ENCODE measurements around the gene CARMIL1. TPM values are rescaled to one million over a fixed set of nuclear protein-coding genes. Genes with fewer than 3 reads are reported as not detected.
"Not testable (repeated sequence)": the region's sequence is repeated elsewhere in the genome, so short reads cannot be mapped to it uniquely, and the experiment has no call there.

The CARMIL1 gene
- total and polyA plus RNA-seq, 4 experiments from 2014 or later = 0.08 to 3.5 (median 2.4) TPM

DNA sequence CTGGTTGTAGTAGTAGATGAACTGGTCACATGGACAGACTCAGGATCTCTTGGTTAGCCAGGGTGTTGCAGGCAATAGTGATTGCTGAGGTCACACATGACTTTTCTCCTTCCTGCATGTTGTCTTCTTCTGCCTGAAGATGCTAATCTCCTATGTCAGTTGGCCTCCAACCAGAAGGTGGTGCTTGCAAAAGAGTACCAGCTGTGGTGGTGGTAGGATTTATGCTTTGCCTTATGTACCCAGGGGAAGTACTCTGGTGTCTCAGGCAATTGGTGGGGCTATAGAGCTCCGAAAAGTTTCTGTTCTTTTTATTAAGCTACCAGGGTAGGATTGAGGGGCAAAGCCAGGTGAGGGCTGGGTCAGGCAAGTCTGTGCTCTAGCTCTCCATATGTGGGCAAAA lies 98.5 kb downstream of the CARMIL1 start:
- Mint-ChIP-seq H3K27me3 (peaks cover 0 to 2% of the 10 kb centered on the region in 2 donors), H3K36me3 (peaks cover 7 to 12% of the 10 kb centered on the region in 2 donors), H3K27ac (no peak overlapping the region), H3K4me1 (peaks cover 1 to 42% (median 9%) of the 10 kb centered on the region in 4 donors), H3K4me3 (no peak overlapping the region), H3K9me3 (peaks cover 6 to 25% (median 20%) of the 10 kb centered on the region in 8 donors)
- ChIA-PET POLR2A (ENCODE audit: partially characterized antibody) (no interaction called here), CTCF (ENCODE audit: partially characterized antibody) (no interaction called here)
- intact Hi-C loops (cut with micrococcal nuclease) = no loop called here
- Histone ChIP-seq H3K36me3 (ENCODE audit: insufficient read depth, low read length) (no peaks in the 10 kb centered on the region), H3K27me3 (ENCODE audit: insufficient read depth, low read length) (no peaks in the 10 kb centered on the region), H3K9me3 (ENCODE audit: control insufficient read depth in 1 of 2, low read length in 2 of 2) (no peaks in the 10 kb centered on the region), H3K4me3 (ENCODE audit: low read length in 2 of 2) (no peak overlapping the region), H3K27ac (ENCODE audit: low read depth, low read length) (no peak overlapping the region), H3K4me1 (ENCODE audit: insufficient read depth, low read length) (no peaks in the 10 kb centered on the region)
- DNase-seq = no peak

DNA sequence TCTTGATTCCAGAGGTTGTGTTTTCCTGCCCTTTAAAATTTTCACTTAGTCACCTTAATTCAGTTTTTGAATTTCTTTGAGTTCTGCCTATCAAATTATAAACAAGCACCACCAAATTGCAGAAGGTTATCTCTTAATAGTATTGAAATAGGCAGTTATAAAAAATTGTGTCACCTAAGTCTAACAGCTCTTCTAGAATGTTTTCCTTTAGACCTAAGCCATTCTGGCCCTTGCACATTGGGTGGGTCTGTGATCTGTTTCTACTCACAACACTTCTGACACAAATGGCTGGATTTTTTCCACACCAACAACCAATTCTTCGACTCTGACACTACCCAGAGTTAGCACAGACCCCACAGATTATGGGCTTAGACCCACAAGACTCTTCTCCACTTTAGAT lies 101.9 kb downstream of the CARMIL1 start:
- no peaks in the 10 kb centered on the region for H3K36me3 ChIP-seq (ENCODE audit: insufficient read depth, low read length)
- Mint-ChIP-seq H3K9me3 (peaks cover 0 to 5% (median 2%) of the 10 kb centered on the region in 8 donors), H3K27ac (no peak overlapping the region), H3K27me3 (peaks cover 0 to 2% of the 10 kb centered on the region in 2 donors), H3K36me3 (peaks cover 0 to 2% of the 10 kb centered on the region in 2 donors), H3K4me1 (peaks cover 0 to 23% (median 2%) of the 10 kb centered on the region in 4 donors), H3K4me3 (no peak overlapping the region)
- ChIA-PET POLR2A (ENCODE audit: partially characterized antibody) (no interaction called here), CTCF (ENCODE audit: partially characterized antibody) (no interaction called here)
- intact Hi-C loops (cut with micrococcal nuclease) = no loop called here
- no peaks in the 10 kb centered on the region for H3K27me3 ChIP-seq (ENCODE audit: insufficient read depth, low read length)
- H3K4me3 ChIP-seq (ENCODE audit: low read length in 2 of 2) = no peak overlapping the region
- DNase-seq = no peak
- no peaks in the 10 kb centered on the region for H3K4me1 ChIP-seq (ENCODE audit: insufficient read depth, low read length)
- no peaks in the 10 kb centered on the region for H3K9me3 ChIP-seq (ENCODE audit: control insufficient read depth in 1 of 2, low read length in 2 of 2)
- no peak overlapping the region for H3K27ac ChIP-seq (ENCODE audit: low read depth, low read length)

DNA sequence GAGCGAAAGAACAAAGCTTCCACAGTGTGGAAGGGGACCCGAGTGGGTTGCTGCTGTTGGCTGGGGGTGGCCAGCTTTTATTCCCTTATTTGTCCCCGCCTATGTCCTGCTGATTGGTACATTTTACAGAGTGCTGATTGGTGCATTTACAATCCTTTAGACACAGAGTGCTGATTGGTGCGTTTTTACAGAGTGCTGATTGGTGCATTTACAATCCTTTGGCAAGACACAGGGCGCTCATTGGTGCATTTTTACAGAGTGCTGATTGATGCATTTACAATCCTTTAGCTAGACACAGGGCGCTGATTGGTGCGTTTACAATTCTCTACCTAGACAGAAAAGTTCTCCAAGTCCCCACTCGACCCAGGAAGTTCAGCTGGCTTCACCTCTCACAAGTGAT lies 103.3 kb downstream of the CARMIL1 start:
- H3K27me3 Mint-ChIP-seq; CTCF ChIA-PET (ENCODE audit: partially characterized antibody); H3K36me3 ChIP-seq (ENCODE audit: insufficient read depth, low read length); H3K4me3 Mint-ChIP-seq; H3K9me3 ChIP-seq (ENCODE audit: control insufficient read depth in 1 of 2, low read length in 2 of 2); H3K36me3 Mint-ChIP-seq; DNase-seq; H3K27me3 ChIP-seq (ENCODE audit: insufficient read depth, low read length); intact Hi-C loops (cut with micrococcal nuclease); H3K27ac ChIP-seq (ENCODE audit: low read depth, low read length); POLR2A ChIA-PET (ENCODE audit: partially characterized antibody); H3K27ac Mint-ChIP-seq; H3K9me3 Mint-ChIP-seq; H3K4me3 ChIP-seq (ENCODE audit: low read length in 2 of 2); H3K4me1 ChIP-seq (ENCODE audit: insufficient read depth, low read length): not testable (repeated sequence)
- H3K4me1 Mint-ChIP-seq = peaks cover 0 to 17% (median 4%) of the 10 kb centered on the region in 4 donors

DNA sequence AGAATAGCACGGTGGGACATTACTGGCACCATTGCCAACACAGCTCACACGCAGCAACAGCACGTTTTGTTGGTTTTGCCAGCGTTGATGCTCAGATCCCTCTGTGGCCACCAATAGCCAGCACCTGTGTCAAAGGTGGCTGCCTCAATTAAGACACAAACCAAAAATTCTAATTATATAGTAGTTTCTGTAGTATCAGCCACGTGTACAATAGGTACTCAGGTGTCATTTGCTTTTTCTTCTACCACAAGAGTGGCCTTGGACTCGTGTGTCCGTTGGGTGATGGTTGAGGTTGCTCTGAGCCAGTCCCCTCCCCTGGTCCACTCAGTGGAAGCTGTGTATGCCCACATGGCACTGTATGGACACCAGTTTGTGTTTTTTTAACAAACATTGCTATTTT lies 105.1 kb downstream of the CARMIL1 start:
- no peak overlapping the region for H3K27ac Mint-ChIP-seq
- H3K4me1 Mint-ChIP-seq = peaks cover 0 to 9% (median 5%) of the 10 kb centered on the region in 4 donors
- H3K4me3 Mint-ChIP-seq = no peak overlapping the region
- Histone ChIP-seq H3K27me3 (ENCODE audit: insufficient read depth, low read length) (no peaks in the 10 kb centered on the region), H3K9me3 (ENCODE audit: control insufficient read depth in 1 of 2, low read length in 2 of 2) (no peaks in the 10 kb centered on the region), H3K27ac (ENCODE audit: low read depth, low read length) (no peak overlapping the region), H3K36me3 (ENCODE audit: insufficient read depth, low read length) (no peaks in the 10 kb centered on the region), H3K4me1 (ENCODE audit: insufficient read depth, low read length) (no peaks in the 10 kb centered on the region), H3K4me3 (ENCODE audit: low read length in 2 of 2) (no peak overlapping the region)
- DNase-seq = no peak
- ChIA-PET CTCF (ENCODE audit: partially characterized antibody) (no interaction called here), POLR2A (ENCODE audit: partially characterized antibody) (no interaction called here)
- intact Hi-C loops (cut with micrococcal nuclease) = no loop called here
- no peaks in the 10 kb centered on the region for H3K27me3 Mint-ChIP-seq
- H3K9me3 Mint-ChIP-seq = peaks cover 0 to 5% (median 0%) of the 10 kb centered on the region in 8 donors
- no peaks in the 10 kb centered on the region for H3K36me3 Mint-ChIP-seq

DNA sequence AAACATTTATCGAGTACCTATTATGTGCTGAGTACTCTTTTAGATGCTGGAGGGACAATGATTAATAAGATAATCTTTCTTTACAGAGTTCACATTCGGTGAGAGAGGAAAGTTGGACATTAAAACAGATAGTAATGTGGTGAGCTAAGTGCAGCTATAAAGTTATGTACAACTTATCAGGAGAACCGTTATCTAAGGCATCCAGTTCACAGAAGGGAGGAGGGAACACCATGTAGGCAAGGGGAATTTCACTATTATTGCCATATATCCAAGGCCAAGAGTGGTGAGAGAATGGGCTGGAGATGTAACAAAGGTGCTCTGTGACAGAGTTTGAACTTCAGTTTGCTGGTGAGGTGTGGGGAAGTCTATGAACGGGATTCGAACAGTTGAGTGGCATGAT lies 105.8 kb downstream of the CARMIL1 start:
- H3K4me1 ChIP-seq (ENCODE audit: insufficient read depth, low read length) = no peaks in the 10 kb centered on the region
- POLR2A ChIA-PET (ENCODE audit: partially characterized antibody) = interaction anchor here (0.8 kb wide), 1 partner anchor 20 kb away, joined by 3 read pairs; no protein-coding TSS in a partner anchor
- H3K27me3 ChIP-seq (ENCODE audit: insufficient read depth, low read length) = no peaks in the 10 kb centered on the region
- H3K36me3 ChIP-seq (ENCODE audit: insufficient read depth, low read length) = no peaks in the 10 kb centered on the region
- no peaks in the 10 kb centered on the region for H3K36me3 Mint-ChIP-seq
- H3K4me1 Mint-ChIP-seq = peaks cover 0 to 11% (median 3%) of the 10 kb centered on the region in 4 donors
- peaks cover 0 to 5% (median 0%) of the 10 kb centered on the region in 8 donors for H3K9me3 Mint-ChIP-seq
- peak overlapping the region in 1 of 7 donors; percentile 32 for H3K27ac Mint-ChIP-seq
- H3K27ac ChIP-seq (ENCODE audit: low read depth, low read length) = no peak overlapping the region
- CTCF ChIA-PET (ENCODE audit: partially characterized antibody) = no interaction called here
- no peak for DNase-seq
- H3K9me3 ChIP-seq (ENCODE audit: control insufficient read depth in 1 of 2, low read length in 2 of 2) = no peaks in the 10 kb centered on the region
- no peak overlapping the region for H3K4me3 ChIP-seq (ENCODE audit: low read length in 2 of 2)
- intact Hi-C loops (cut with micrococcal nuclease) = no loop called here
- H3K27me3 Mint-ChIP-seq = no peaks in the 10 kb centered on the region
- H3K4me3 Mint-ChIP-seq = peak overlapping the region in 1 of 8 donors; percentile 0

DNA sequence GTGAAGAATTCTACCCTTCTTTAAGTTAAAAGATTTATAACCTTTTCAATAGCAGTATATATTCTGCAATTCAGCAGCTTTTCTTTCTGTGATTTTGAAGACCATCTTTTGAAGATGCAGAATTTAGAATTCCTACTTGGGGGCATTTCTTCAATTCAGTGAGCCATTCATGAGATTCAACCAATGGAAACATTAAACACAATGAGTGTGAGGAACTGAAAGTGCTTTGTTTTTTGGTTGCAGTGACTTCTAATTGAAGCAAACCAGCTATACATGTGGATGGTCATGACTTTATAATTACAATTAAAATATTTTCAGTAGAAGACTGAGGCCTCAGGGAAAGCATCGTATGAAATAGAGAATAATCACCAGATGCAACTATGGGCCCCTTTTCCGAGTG lies 108.3 kb downstream of the CARMIL1 start:
- Histone ChIP-seq H3K9me3 (ENCODE audit: control insufficient read depth in 1 of 2, low read length in 2 of 2) (no peaks in the 10 kb centered on the region), H3K27ac (ENCODE audit: low read depth, low read length) (no peak overlapping the region), H3K4me3 (ENCODE audit: low read length in 2 of 2) (no peak overlapping the region), H3K4me1 (ENCODE audit: insufficient read depth, low read length) (no peaks in the 10 kb centered on the region), H3K36me3 (ENCODE audit: insufficient read depth, low read length) (no peaks in the 10 kb centered on the region), H3K27me3 (ENCODE audit: insufficient read depth, low read length) (no peaks in the 10 kb centered on the region)
- ChIA-PET CTCF (ENCODE audit: partially characterized antibody) (no interaction called here), POLR2A (ENCODE audit: partially characterized antibody) (no interaction called here)
- no peaks in the 10 kb centered on the region for H3K36me3 Mint-ChIP-seq
- H3K4me1 Mint-ChIP-seq = peaks cover 0 to 11% (median 3%) of the 10 kb centered on the region in 4 donors
- peaks cover 0 to under 1% (median 0%) of the 10 kb centered on the region in 8 donors for H3K9me3 Mint-ChIP-seq
- intact Hi-C loops (cut with micrococcal nuclease) = no loop called here
- H3K27ac Mint-ChIP-seq = no peak overlapping the region
- peaks cover 0 to 1% of the 10 kb centered on the region in 2 donors for H3K27me3 Mint-ChIP-seq
- DNase-seq = no peak
- H3K4me3 Mint-ChIP-seq = no peak overlapping the region

DNA sequence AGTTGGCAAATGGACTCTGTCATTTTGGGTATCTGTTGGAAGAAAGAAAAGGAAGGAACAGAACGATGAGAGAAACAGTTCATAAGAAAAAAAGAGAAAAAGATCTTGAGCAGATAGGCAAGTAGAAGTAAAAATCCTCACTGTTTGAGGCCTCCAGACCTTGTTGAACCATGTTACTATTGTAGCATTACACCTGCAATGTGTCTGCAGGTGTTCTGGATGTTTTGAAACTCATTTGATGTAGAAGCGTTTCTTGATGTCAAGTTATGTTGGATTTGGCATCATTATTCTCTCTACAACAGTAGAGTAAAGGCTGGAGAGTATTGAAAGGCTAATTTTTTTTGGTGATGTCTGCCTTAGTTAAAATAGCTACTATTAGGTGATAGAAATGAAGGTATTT lies 108.7 kb downstream of the CARMIL1 start:
- Mint-ChIP-seq H3K27ac (peak overlapping the region in 1 of 7 donors; percentile 43), H3K27me3 (peaks cover 0 to 1% of the 10 kb centered on the region in 2 donors), H3K4me1 (peaks cover 0 to 11% (median 3%) of the 10 kb centered on the region in 4 donors), H3K36me3 (no peaks in the 10 kb centered on the region), H3K4me3 (no peak overlapping the region), H3K9me3 (no peaks in the 10 kb centered on the region)
- Histone ChIP-seq H3K4me3 (ENCODE audit: low read length in 2 of 2) (no peak overlapping the region), H3K27ac (ENCODE audit: low read depth, low read length) (no peak overlapping the region), H3K27me3 (ENCODE audit: insufficient read depth, low read length) (no peaks in the 10 kb centered on the region), H3K9me3 (ENCODE audit: control insufficient read depth in 1 of 2, low read length in 2 of 2) (no peaks in the 10 kb centered on the region), H3K4me1 (ENCODE audit: insufficient read depth, low read length) (no peaks in the 10 kb centered on the region), H3K36me3 (ENCODE audit: insufficient read depth, low read length) (no peaks in the 10 kb centered on the region)
- ChIA-PET POLR2A (ENCODE audit: partially characterized antibody) (no interaction called here), CTCF (ENCODE audit: partially characterized antibody) (no interaction called here)
- DNase-seq = no peak
- intact Hi-C loops (cut with micrococcal nuclease) = no loop called here

DNA sequence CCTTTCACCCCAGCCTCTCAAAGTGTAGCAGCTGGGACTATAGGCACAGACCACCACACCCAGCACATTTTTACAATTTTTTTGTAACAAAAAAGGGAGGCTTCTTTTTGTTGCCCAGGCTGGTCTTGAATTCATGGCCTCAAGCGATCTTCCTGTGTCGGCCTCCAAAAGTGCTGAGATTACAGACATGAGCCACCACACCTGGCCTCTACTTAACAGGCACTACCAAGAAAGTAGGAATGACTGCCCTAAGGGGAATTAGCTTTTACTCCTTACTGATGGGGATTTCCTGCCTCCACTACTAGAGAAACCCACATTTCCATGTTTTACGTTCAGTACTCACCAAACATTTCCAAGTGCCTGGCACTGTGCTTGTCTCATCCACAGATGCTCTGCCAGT lies 109.6 kb downstream of the CARMIL1 start:
- no peaks in the 10 kb centered on the region for H3K27me3 ChIP-seq (ENCODE audit: insufficient read depth, low read length)
- H3K4me1 ChIP-seq (ENCODE audit: insufficient read depth, low read length) = no peaks in the 10 kb centered on the region
- H3K9me3 ChIP-seq (ENCODE audit: control insufficient read depth in 1 of 2, low read length in 2 of 2) = no peaks in the 10 kb centered on the region
- no peak overlapping the region for H3K4me3 ChIP-seq (ENCODE audit: low read length in 2 of 2)
- CTCF ChIA-PET (ENCODE audit: partially characterized antibody) = no interaction called here
- Mint-ChIP-seq H3K27ac (no peak overlapping the region), H3K27me3 (peaks cover 0 to 1% of the 10 kb centered on the region in 2 donors), H3K9me3 (no peaks in the 10 kb centered on the region), H3K4me1 (peaks cover 0 to 11% (median 3%) of the 10 kb centered on the region in 4 donors), H3K36me3 (no peaks in the 10 kb centered on the region), H3K4me3 (no peak overlapping the region)
- intact Hi-C loops (cut with micrococcal nuclease) = no loop called here
- DNase-seq = no peak
- POLR2A ChIA-PET (ENCODE audit: partially characterized antibody) = no interaction called here
- H3K36me3 ChIP-seq (ENCODE audit: insufficient read depth, low read length) = no peaks in the 10 kb centered on the region
- H3K27ac ChIP-seq (ENCODE audit: low read depth, low read length) = no peak overlapping the region
